Mononuclear cell (primary cell): Measurements from ENCODE around the gene VCAM1. TPM values are rescaled to one million over a fixed set of nuclear protein-coding genes. Genes with fewer than 3 reads are reported as not detected.

Experiments used
- H3K27me3 ChIP-seq: 2 replicates; pipeline ENCODE4 v1.6.0; 2011; ENCODE audit warnings: low read length, control low read depth; ENCODE audit not compliant: insufficient read depth
- H3K4me1 ChIP-seq: 2 replicates; pipeline ENCODE4 v1.5.1; 2011; ENCODE audit warnings: mild to moderate bottlenecking, low read length, control low read depth; ENCODE audit not compliant: insufficient read depth
- H3K4me3 ChIP-seq: 2 replicates; pipeline ENCODE4 v1.5.1; 2011; ENCODE audit warnings: mild to moderate bottlenecking, low read length, moderate library complexity
- H3K9me3 ChIP-seq: 2 replicates; pipeline ENCODE4 v1.5.1; 2011; ENCODE audit warnings: low read depth, mild to moderate bottlenecking, control low read depth, low read length
- total RNA-seq: library from RNA; depleted of rRNA; stranded (reverse); fragments of >200 nt; gene quantifications from one replicate; pipeline ENCODE4 v1.2.3, GENCODE V29; 2012

VCAM1 gene
- total RNA-seq, 1 donor, result 0.42 TPM

DNA sequence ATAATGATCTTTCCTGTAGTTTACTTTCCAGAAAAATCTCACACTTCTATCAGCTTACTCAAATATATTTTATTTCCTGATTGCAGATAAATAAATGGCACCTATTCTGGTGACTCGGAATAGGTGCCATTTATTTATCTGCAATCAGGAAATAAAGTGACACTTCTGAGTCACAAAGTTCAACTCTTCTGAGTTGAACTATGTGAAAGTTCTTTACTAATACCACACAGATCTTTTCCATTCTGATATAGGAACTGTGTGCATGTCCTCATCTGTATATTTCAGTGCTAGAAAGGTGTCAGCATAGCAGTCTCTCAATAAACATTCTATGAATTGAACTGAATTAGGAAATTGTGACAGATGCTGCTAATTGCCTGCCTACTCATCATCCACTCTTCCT is 4.9 kb upstream of the VCAM1 start:
- no peak overlapping the region for H3K4me3 ChIP-seq
- H3K27me3 ChIP-seq, result no peaks in the 10 kb centered on the region

DNA sequence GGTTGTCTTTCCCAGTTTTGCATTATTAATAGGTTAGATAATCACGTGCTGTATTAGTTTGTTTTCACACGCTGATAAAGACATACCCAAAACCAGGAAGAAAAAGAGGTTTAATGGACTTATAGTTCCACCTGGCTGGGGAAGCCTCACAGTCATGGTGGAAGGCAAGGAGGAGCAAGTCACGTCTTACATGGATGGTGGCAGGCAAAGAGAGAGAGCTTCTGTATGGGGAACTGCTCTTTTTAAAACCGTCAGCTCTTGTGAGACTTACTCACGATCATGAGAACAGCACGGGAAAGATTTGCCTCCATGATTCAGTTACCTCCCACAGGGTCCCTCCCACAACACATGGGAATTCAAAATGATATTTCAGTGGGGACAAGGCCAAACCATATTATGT is 2.3 kb upstream of the VCAM1 start:
- Histone ChIP-seq H3K4me3 (no peak overlapping the region), H3K4me1 (peaks cover 6% of the 10 kb centered on the region), H3K27me3 (no peaks in the 10 kb centered on the region), H3K9me3 (no peaks in the 10 kb centered on the region)

More for the DNA sequence above, 4.9 kb upstream of the VCAM1 start:
- no peaks in the 10 kb centered on the region for H3K9me3 ChIP-seq
- H3K4me1 ChIP-seq, result peaks cover 7% of the 10 kb centered on the region

DNA sequence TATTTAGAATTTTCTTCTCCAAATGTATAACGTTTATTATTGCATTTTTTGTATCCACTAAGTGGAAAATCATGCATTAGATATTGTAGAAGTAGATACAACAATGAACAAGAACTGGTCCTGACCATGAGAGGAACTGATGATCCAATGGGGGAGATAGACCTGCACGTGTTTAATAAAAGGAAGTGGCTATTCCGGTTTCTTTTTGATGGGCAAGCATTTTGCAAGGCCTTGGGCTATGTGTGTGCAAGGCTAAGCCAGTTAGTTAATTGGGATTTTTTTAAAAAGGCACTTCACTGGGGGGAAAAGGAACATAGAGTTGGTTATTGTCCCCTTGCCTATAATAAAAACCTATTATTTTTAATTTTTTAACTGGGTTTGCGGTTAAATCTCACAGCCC is 961 bp upstream of the VCAM1 start:
- H3K9me3 ChIP-seq, result no peaks in the 10 kb centered on the region
- H3K4me1 ChIP-seq, result peaks cover 2% of the 10 kb centered on the region
- H3K27me3 ChIP-seq, result no peaks in the 10 kb centered on the region
- H3K4me3 ChIP-seq, result no peak overlapping the region

DNA sequence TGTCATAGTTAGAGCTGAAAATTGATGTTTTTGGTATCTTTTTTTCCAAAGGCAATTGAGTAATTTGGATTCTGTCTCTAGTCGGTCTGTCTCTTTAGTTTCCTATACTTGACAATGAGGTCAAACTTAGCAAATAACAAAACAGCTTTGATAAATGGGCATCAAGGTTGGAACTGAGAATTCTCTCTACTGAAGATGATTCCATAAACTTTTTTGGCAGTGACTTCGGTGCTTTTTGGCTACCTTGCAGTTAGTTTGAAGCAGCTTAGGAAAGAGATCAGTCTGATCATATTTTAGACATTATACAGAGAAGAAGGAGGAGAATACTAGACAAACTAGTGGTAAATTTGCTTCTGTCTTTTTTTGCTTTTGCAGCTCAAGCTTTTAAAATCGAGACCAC is 559 bp downstream of the VCAM1 start:
- no peak overlapping the region for H3K4me3 ChIP-seq
- no peaks in the 10 kb centered on the region for H3K9me3 ChIP-seq
- no peaks in the 10 kb centered on the region for H3K27me3 ChIP-seq
- H3K4me1 ChIP-seq, result no peaks in the 10 kb centered on the region

DNA sequence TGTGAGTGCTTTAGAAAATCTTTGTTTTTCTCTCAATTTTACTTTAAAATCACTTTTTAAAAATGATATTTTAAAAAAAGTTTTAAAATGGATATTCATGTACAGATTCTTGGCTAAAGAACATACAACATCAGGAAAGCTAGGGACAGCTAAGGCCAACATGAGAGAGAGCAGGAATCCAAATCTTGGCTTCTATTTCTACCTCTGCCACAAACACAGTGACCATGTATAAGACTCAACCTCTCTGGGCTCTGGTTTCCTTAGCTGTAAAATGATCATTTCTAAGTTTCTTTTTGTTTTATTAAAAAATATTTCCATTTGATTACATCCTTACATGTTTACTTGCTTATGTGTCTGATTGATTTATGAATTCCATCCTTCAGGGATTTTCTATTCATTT is 1.2 kb downstream of the VCAM1 start:
- Histone ChIP-seq H3K4me1 (no peaks in the 10 kb centered on the region), H3K27me3 (no peaks in the 10 kb centered on the region), H3K9me3 (no peaks in the 10 kb centered on the region), H3K4me3 (no peak overlapping the region)

DNA sequence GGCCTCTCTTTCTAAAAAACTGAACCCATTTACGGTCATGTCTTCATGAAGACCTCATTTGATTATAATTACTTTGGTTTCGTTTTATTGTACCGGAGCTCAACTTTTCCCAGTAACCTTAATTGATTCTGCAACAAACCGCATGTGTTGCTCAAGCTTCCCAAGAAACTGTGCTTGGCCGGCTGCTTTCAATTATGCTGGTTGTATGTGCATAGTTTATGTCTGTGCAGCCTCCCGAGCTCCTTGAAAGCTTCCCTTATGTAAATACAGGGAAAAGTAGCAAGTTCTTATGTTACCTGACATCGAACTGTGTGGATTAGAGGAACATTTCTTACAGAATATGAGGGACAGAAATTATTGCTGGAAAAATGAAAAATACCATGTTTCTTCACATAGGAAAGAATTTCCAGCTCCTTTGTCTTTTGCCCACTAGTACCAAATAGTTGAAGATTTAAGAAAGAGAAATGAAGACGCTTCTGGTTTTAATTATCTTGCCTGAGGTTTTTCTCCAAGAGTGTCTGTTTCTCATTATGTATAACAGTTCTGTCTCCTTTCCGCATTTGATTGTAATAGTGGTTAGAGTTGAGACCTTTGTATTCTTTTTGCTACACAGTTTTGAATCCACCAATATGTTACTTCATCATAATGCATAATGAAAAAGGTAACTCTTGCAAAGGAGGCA is 2.1 kb downstream of the VCAM1 start:
- H3K9me3 ChIP-seq, result no peaks in the 10 kb centered on the region
- no peak overlapping the region for H3K4me3 ChIP-seq
- no peaks in the 10 kb centered on the region for H3K27me3 ChIP-seq
- no peaks in the 10 kb centered on the region for H3K4me1 ChIP-seq

DNA sequence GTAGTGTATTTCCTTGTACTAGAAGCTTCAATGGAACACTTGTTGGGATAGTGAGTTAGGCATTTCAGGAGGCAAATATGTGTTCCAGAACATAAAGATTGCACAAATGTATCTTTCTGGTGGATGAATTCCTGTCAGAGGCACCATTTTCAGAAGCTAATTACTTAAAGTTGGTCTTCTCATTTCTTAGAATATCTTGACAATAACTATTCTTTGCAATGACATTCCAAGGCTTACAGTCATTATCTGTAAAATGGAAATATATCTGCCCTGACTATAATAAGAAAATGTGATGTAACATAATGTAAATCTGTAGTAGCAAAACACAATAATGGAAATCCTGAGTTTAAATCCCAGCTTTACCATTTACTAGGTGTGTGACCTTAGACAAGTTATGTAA is 2.7 kb downstream of the VCAM1 start:
- Histone ChIP-seq H3K27me3 (no peaks in the 10 kb centered on the region), H3K4me1 (no peaks in the 10 kb centered on the region), H3K4me3 (no peak overlapping the region), H3K9me3 (no peaks in the 10 kb centered on the region)

DNA sequence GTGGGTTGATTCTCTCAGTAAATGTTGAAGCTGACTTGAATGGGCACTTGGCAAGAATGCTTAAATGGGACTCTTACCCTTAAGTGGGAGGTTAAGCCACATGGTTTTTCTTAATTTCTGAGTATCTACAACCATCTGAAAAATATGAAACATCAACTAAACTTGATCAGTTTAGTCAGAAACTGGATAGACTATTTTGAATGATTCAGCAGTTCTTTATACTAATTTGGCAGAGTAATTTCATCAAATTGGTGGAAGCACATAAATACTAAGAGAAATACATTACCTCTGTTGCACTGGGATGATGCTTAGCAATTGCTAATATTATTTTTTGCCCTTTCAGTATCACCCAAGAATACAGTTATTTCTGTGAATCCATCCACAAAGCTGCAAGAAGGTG is 4.7 kb downstream of the VCAM1 start:
- Histone ChIP-seq H3K4me3 (no peak overlapping the region), H3K27me3 (no peaks in the 10 kb centered on the region), H3K9me3 (no peaks in the 10 kb centered on the region), H3K4me1 (no peaks in the 10 kb centered on the region)

DNA sequence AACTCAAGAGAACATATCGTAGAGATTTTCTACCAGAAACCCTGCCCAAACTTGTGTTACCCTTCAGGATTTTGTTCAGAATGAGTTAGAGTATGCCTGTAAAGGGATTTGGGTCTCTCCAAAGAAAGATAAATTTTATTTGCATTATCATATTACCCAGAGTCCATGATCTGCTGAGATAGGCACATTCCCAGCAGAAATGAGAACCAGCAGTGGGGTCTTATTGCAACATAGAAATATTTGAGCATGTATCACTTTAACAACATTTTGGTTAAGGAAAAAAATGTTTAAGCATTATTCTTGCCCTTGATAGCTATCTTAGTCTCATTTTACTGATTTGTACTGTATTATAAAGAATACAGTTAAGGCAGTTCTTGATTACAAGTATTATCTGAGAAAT is 10.6 kb downstream of the VCAM1 start:
- no peaks in the 10 kb centered on the region for H3K9me3 ChIP-seq

DNA sequence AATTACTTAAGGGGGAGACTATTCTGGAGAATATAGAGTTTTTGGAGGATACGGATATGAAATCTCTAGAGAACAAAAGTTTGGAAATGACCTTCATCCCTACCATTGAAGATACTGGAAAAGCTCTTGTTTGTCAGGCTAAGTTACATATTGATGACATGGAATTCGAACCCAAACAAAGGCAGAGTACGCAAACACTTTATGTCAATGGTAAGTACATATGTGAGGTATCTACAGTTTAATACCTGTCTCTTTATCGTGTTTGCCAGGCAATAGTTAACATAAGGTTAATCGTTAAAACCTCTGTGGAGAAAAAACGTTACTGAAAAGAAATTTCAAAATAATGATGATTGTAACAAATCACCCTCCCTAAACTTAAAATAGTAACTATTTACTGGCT is 11.8 kb downstream of the VCAM1 start:
- no peak overlapping the region for H3K4me3 ChIP-seq

More for the DNA sequence above, 10.6 kb downstream of the VCAM1 start:
- no peaks in the 10 kb centered on the region for H3K4me1 ChIP-seq
- H3K4me3 ChIP-seq, result no peak overlapping the region
- no peaks in the 10 kb centered on the region for H3K27me3 ChIP-seq

DNA sequence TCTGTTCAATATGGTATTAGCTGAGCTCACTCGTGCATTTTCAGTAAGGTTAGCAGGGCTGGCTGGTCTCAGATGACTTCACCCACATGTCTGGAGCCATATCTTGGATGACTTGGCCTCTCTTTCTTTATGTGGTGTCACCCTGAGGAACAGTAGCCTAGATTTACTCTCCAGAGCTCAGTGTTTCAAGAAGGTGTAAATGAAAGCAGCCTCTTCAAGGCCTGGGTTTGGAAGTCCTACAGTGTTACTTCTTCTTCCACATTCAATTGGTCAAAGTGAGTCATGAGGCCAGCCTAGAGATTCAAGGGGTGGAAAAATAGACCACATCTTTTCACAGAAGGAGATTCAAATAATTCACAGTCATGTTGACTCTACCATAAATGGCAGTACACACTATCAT is 12.2 kb downstream of the VCAM1 start:
- Histone ChIP-seq H3K4me1 (no peaks in the 10 kb centered on the region), H3K4me3 (no peak overlapping the region), H3K27me3 (no peaks in the 10 kb centered on the region), H3K9me3 (no peaks in the 10 kb centered on the region)

More for the DNA sequence above, 11.8 kb downstream of the VCAM1 start:
- H3K9me3 ChIP-seq, result no peaks in the 10 kb centered on the region
- no peaks in the 10 kb centered on the region for H3K27me3 ChIP-seq
- H3K4me1 ChIP-seq, result no peaks in the 10 kb centered on the region

DNA sequence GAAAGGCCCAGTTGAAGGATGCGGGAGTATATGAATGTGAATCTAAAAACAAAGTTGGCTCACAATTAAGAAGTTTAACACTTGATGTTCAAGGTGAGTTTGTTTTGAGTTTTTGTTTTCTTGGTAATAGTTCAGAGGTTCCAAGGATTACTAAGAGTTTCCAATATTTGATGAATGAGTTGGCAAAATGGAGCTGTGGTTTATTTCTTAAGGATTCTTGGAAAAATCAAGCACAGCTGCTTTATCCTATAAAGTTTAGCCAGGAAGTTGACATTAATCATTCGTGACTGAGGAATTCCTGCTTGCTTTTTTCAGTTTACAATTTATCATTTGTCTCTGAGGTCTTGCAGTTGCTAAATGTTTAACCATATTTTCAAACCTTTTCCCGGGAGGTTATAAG is 15.1 kb downstream of the VCAM1 start:
- no peaks in the 10 kb centered on the region for H3K4me1 ChIP-seq
- no peaks in the 10 kb centered on the region for H3K9me3 ChIP-seq
- H3K4me3 ChIP-seq, result no peak overlapping the region
- H3K27me3 ChIP-seq, result no peaks in the 10 kb centered on the region

DNA sequence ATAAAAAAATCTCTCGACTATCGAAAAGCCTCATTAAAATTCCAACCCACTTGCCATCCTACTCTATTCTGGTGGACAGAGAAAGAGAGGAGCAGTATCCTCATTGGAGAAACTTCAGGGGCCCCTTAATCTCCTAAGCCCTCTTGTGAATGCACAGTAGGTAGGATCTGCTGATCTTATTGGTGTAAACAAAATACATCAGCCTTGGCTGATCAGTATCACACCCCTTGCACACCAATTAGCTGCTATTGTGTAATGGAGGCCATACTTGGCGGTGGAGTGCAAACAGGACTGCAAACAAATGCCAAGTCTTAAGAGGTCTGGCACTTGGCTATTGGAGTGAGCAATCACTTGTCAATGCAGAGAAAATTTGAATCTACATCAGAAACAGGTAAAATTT is 15.7 kb downstream of the VCAM1 start:
- no peaks in the 10 kb centered on the region for H3K4me1 ChIP-seq
- H3K27me3 ChIP-seq, result no peaks in the 10 kb centered on the region
- H3K9me3 ChIP-seq, result no peaks in the 10 kb centered on the region
- no peak overlapping the region for H3K4me3 ChIP-seq

DNA sequence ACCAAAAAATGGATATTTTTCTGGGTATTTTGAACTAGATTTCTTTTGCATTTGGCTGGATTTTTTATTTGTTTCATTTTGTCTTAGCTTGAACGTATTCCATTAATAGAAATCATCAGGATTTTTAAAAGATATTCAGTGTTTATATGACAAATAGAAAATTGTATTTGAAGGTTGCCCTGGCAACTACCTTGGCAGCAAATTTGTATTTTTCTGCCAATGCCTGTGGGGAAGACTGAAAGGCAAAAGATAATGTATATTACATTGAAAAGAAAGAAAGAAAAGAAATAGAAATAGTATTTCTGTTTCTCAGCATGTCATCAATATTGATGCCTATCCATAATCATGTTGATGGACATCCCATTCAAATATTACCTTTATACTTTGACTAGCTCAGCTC is 16.8 kb downstream of the VCAM1 start:
- Histone ChIP-seq H3K27me3 (no peaks in the 10 kb centered on the region), H3K9me3 (no peaks in the 10 kb centered on the region), H3K4me1 (no peaks in the 10 kb centered on the region), H3K4me3 (no peak overlapping the region)

DNA sequence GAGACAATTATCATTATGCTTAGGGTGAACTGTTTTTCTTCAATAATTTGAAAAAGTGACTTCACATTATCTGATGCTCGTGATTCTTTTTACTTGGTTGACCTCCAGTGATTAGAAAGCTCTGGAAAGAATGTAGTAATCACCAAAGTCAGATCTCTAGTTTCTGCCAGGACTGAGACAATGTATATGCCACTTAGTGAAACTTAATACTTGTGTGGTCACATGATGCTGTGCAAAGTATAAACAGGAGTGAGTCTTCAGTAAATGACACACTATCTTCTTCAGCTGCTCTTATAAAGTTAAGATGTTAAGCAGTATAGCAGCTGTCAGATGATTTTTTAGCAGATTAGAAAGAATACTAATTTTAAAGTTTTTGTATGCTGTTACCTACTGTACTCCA is 17.2 kb downstream of the VCAM1 start:
- no peaks in the 10 kb centered on the region for H3K9me3 ChIP-seq
- H3K27me3 ChIP-seq, result no peaks in the 10 kb centered on the region
- no peak overlapping the region for H3K4me3 ChIP-seq
- H3K4me1 ChIP-seq, result no peaks in the 10 kb centered on the region

DNA sequence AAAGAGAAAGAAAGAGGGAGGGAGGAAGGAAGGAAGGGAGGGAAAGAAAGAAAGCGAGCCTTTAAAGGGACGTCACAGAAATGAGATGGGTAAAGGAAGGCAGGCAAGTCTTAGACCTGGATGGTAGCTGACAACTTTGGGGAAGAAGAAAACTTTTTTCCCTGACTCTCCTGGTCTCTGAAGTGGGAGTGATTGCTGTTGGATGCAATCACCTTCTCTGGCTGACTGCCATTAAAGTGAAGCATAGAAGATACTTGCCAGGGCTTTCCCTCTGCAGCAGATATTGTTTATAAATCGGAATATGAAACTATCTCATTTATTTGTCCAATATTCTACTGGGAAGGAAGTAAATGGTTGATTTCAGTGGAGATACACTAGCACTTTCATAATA is 27.0 kb downstream of the VCAM1 start:
- H3K27me3 ChIP-seq, result no peaks in the 10 kb centered on the region
- H3K4me3 ChIP-seq, result no peak overlapping the region
- H3K4me1 ChIP-seq, result no peaks in the 10 kb centered on the region
- no peaks in the 10 kb centered on the region for H3K9me3 ChIP-seq
